Ishikawa (cell line): ENCODE results near the gene SIRT2.

Source experiments
- CEBPB ChIP-seq: IDR thresholded peaks from 2 replicates; pipeline ENCODE4 v1.6.1; 2012
- CREB1 ChIP-seq: IDR thresholded peaks from 2 replicates; pipeline ENCODE4 v1.6.1; 2012; ENCODE audit warnings: low read depth
- EGR1 ChIP-seq: IDR thresholded peaks from 2 replicates; pipeline ENCODE4 v1.6.1; 2012
- EP300 ChIP-seq: IDR thresholded peaks from 2 replicates; pipeline ENCODE4 v1.6.1; 2012; ENCODE audit warnings: borderline replicate concordance
- FOXM1 ChIP-seq: IDR thresholded peaks from 2 replicates; pipeline ENCODE4 v1.6.1; 2012; ENCODE audit warnings: low read depth, borderline replicate concordance
- MAX ChIP-seq: IDR thresholded peaks from 2 replicates; pipeline ENCODE4 v1.6.1; 2012
- NFIC ChIP-seq: IDR thresholded peaks from 2 replicates; pipeline ENCODE4 v1.6.1; 2012
- RAD21 ChIP-seq: IDR thresholded peaks from 2 replicates; pipeline ENCODE4 v1.6.1; 2012; ENCODE audit warnings: low read depth
- REST ChIP-seq: IDR thresholded peaks from 2 replicates; pipeline ENCODE4 v1.6.1; 2012; ENCODE audit warnings: low read depth, mild to moderate bottlenecking
- TAF1 ChIP-seq: IDR thresholded peaks from 2 replicates; pipeline ENCODE4 v1.6.1; 2012; ENCODE audit warnings: low read depth, mild to moderate bottlenecking
- TCF12 ChIP-seq: IDR thresholded peaks from 2 replicates; pipeline ENCODE4 v1.6.1; 2012; ENCODE audit warnings: low read depth
- TEAD4 ChIP-seq: IDR thresholded peaks from 2 replicates; pipeline ENCODE4 v1.6.1; 2012
- USF1 ChIP-seq: IDR thresholded peaks from 2 replicates; pipeline ENCODE4 v1.6.1; 2012
- YY1 ChIP-seq: IDR thresholded peaks from 2 replicates; pipeline ENCODE4 v1.6.1; 2012; ENCODE audit warnings: low read depth
- ZBTB7A ChIP-seq: IDR thresholded peaks from 2 replicates; pipeline ENCODE4 v1.6.1; 2012; ENCODE audit warnings: low read depth

SIRT2 gene

GRCh38 chr19:38878575-38879399 is 20.6 kb downstream of the SIRT2 start:
- TF ChIP-seq CREB1 (no peak), EGR1 (no peak), USF1 (no peak), TEAD4 (no peak), RAD21 (no peak), CEBPB (no peak), YY1 (no peak), TAF1 (no peak), EP300 (no peak), REST (no peak)

GRCh38 chr19:38877781-38878574 is 21.4 kb downstream of the SIRT2 start, which contains the start of gene RINL:
TSS of gene RINL (minus strand) at chr19:38878275. CDS start at chr19:38876742, 1,533 bp downstream.
- no peak for TF ChIP-seq FOXM1
- TF ChIP-seq USF1: no peak
- no peak for TF ChIP-seq EGR1
- no peak for TF ChIP-seq TCF12
- TF ChIP-seq TEAD4: no peak
- no peak for TF ChIP-seq YY1
- TF ChIP-seq EP300: no peak
- TF ChIP-seq RAD21: no peak
- TF ChIP-seq CEBPB: no peak
- TF ChIP-seq ZBTB7A: no peak
- TF ChIP-seq MAX: no peak
- no peak for TF ChIP-seq TAF1
- no peak for TF ChIP-seq NFIC
- no peak for TF ChIP-seq CREB1
- TF ChIP-seq REST: no peak

- no peak for TF ChIP-seq ZBTB7A
- TF ChIP-seq RAD21: no peak
- TF ChIP-seq TCF12: no peak
- TF ChIP-seq NFIC: no peak
- TF ChIP-seq FOXM1: no peak
- TF ChIP-seq CREB1: no peak
- TF ChIP-seq TEAD4: no peak
- no peak for TF ChIP-seq USF1
- no peak for TF ChIP-seq REST
- TF ChIP-seq EP300: no peak
Measured at GRCh38 chr19:38875656-38876395, 23.6 kb downstream of the SIRT2 start.
